GM18909 (cell line): Measurements from ENCODE around the gene LRRFIP1.
"Not testable (repeated sequence)": the region's sequence is repeated elsewhere in the genome, so short reads cannot be mapped to it uniquely, and the experiment has no call there.

Experiments
- ATAC-seq: cut with Tn5 transposase; IDR thresholded peaks from one replicate; pipeline ENCODE4 v1.9.1; 2021; ENCODE audit warnings: mild to moderate bottlenecking; ENCODE audit not compliant: unreplicated experiment, poor library complexity

LRRFIP1 gene

GRCh38 chr2:237736783-237737182 lies 109.4 kb downstream of the LRRFIP1 start:
- ATAC-seq, result no peak

- ATAC-seq, result no peak
Observed at GRCh38 chr2:237737196-237737865, 109.9 kb downstream of the LRRFIP1 start.

- ATAC-seq, result no peak
Observed at GRCh38 chr2:237738255-237738654, 110.9 kb downstream of the LRRFIP1 start.

GRCh38 chr2:237739101-237739500 lies 111.7 kb downstream of the LRRFIP1 start:
- ATAC-seq, result no peak

GRCh38 chr2:237742191-237742590 lies 114.8 kb downstream of the LRRFIP1 start:
- ATAC-seq, result no peak

GRCh38 chr2:237742614-237743013 lies 115.2 kb downstream of the LRRFIP1 start:
- ATAC-seq, result no peak

- ATAC-seq, result no peak
Observed at GRCh38 chr2:237743024-237743423, 115.6 kb downstream of the LRRFIP1 start.

GRCh38 chr2:237743561-237744269 lies 116.3 kb downstream of the LRRFIP1 start:
- no peak for ATAC-seq

GRCh38 chr2:237744270-237744612 lies 116.9 kb downstream of the LRRFIP1 start:
- no peak for ATAC-seq

- ATAC-seq, result no peak
Observed at GRCh38 chr2:237744613-237745249, 117.3 kb downstream of the LRRFIP1 start.

GRCh38 chr2:237745250-237745613 lies 117.8 kb downstream of the LRRFIP1 start:
- no peak for ATAC-seq

GRCh38 chr2:237746302-237747080 lies 119.1 kb downstream of the LRRFIP1 start:
- ATAC-seq, result no peak

GRCh38 chr2:237747189-237747588 lies 119.8 kb downstream of the LRRFIP1 start:
- no peak for ATAC-seq

- ATAC-seq, result no peak
Observed at GRCh38 chr2:237749002-237749401, 121.6 kb downstream of the LRRFIP1 start.

GRCh38 chr2:237749961-237750360 lies 122.6 kb downstream of the LRRFIP1 start:
- no peak for ATAC-seq

GRCh38 chr2:237750441-237750840 lies 123.1 kb downstream of the LRRFIP1 start:
- ATAC-seq, result not testable (repeated sequence)

- peak; percentile 97 for ATAC-seq
Observed at GRCh38 chr2:237752761-237753165, 125.4 kb downstream of the LRRFIP1 start.

GRCh38 chr2:237754182-237754581 lies 126.8 kb downstream of the LRRFIP1 start:
- ATAC-seq, result no peak

- ATAC-seq, result no peak
Observed at GRCh38 chr2:237754626-237755248, 127.3 kb downstream of the LRRFIP1 start.

GRCh38 chr2:237757616-237758015 lies 130.2 kb downstream of the LRRFIP1 start:
- ATAC-seq, result no peak
